Neural cell (in vitro differentiated cells): Measurements from ENCODE around the gene B4GALNT3. TPM values are rescaled to one million over a fixed set of nuclear protein-coding genes. Genes with fewer than 3 reads are reported as not detected.

Source experiments
- H2AFZ ChIP-seq: fragments of 200-600, 300-800 bp; sonication (generic), shearing (Covaris generic); 2 replicates; pipeline ENCODE4 v1.6.0; 2014; ENCODE audit warnings: low read depth, mild to moderate bottlenecking, antibody characterized with exemption, low read length, moderate library complexity
- H3F3A ChIP-seq: fragments of 200-600 bp; shearing (Covaris generic); 2 replicates; pipeline ENCODE4 v1.6.1; 2016; ENCODE audit warnings: mild to moderate bottlenecking, moderate library complexity, mixed read lengths, antibody characterized with exemption, low read length; ENCODE audit not compliant: insufficient read depth, poor library complexity, severe bottlenecking
- H3K27ac ChIP-seq: fragments of 200-600, 300-800 bp; sonication (generic), shearing (Covaris generic); 2 replicates; pipeline ENCODE4 v1.5.1; 2014; ENCODE audit warnings: mild to moderate bottlenecking, low read length, moderate library complexity
- H3K27me3 ChIP-seq: fragments of 300-800, 200-600 bp; sonication (generic), shearing (Covaris generic); 2 replicates; pipeline ENCODE4 v1.6.0; 2014; ENCODE audit warnings: mild to moderate bottlenecking, low read depth, low read length, moderate library complexity; ENCODE audit not compliant: insufficient read depth
- H3K36me3 ChIP-seq: fragments of 300-800, 200-600 bp; sonication (generic), shearing (Covaris generic); 2 replicates; pipeline ENCODE4 v1.5.1; 2014; ENCODE audit warnings: mild to moderate bottlenecking, antibody characterized with exemption, low read length, moderate library complexity; ENCODE audit not compliant: insufficient read depth
- H3K4me2 ChIP-seq: fragments of 300-800, 200-600 bp; sonication (generic), shearing (Covaris generic); 2 replicates; pipeline ENCODE4 v1.6.0; 2014; ENCODE audit warnings: mild to moderate bottlenecking, low read length
- H3K4me3 ChIP-seq: fragments of 300-800, 200-600 bp; sonication (generic), shearing (Covaris generic); 2 replicates; pipeline ENCODE4 v1.5.1; 2014; ENCODE audit warnings: mild to moderate bottlenecking, low read length, moderate library complexity
- H3K79me2 ChIP-seq: fragments of 200-600 bp; shearing (Covaris generic); replicated peaks from 2 replicates; pipeline ENCODE4 v1.6.0; 2014; ENCODE audit warnings: mild to moderate bottlenecking, low read length, moderate library complexity; ENCODE audit not compliant: insufficient read depth
- H3K9ac ChIP-seq: fragments of 300-800, 200-600 bp; sonication (generic), shearing (Covaris generic); 2 replicates; pipeline ENCODE4 v1.6.1; 2016; ENCODE audit warnings: mild to moderate bottlenecking, low read length, mixed read lengths
- H3K9me2 ChIP-seq: fragments of 200-600 bp; shearing (Covaris generic); 2 replicates; pipeline ENCODE4 v1.6.1; 2016; ENCODE audit warnings: mild to moderate bottlenecking, low read length, mixed read lengths; ENCODE audit not compliant: insufficient read depth
- H3K9me3 ChIP-seq: fragments of 200-600, 300-800 bp; sonication (generic), shearing (Covaris generic); 2 replicates; pipeline ENCODE4 v1.6.1; 2016; ENCODE audit warnings: mild to moderate bottlenecking, mixed run types, low read length, moderate library complexity, mixed read lengths
- H4K20me1 ChIP-seq: fragments of 200-600 bp; shearing (Covaris generic); 2 replicates; pipeline ENCODE4 v1.6.1; 2016; ENCODE audit warnings: mild to moderate bottlenecking, mixed run types; ENCODE audit not compliant: insufficient read depth
- CTCF ChIP-seq: fragments of 450-650 bp; IDR thresholded peaks from 2 replicates; pipeline ENCODE4 v1.5.1; 2014; ENCODE audit warnings: antibody characterized with exemption, mild to moderate bottlenecking, moderate library complexity; ENCODE audit not compliant: poor library complexity, severe bottlenecking
- EP300 ChIP-seq: fragments of 450-650 bp; conservative IDR thresholded peaks from 2 replicates; pipeline ENCODE4 v1.6.1; 2014; ENCODE audit warnings: antibody characterized with exemption, mild to moderate bottlenecking, moderate library complexity; ENCODE audit not compliant: poor library complexity, severe bottlenecking
- EZH2 ChIP-seq: fragments of 200-600, 300-800 bp; shearing (Covaris generic), sonication (generic); IDR thresholded peaks from 2 replicates; pipeline ENCODE4 v1.6.1; 2014; ENCODE audit warnings: antibody characterized with exemption, low read length, borderline replicate concordance, mild to moderate bottlenecking; ENCODE audit not compliant: insufficient read depth, poor library complexity, severe bottlenecking
- MXI1 ChIP-seq: fragments of 450-650 bp; conservative IDR thresholded peaks from 2 replicates; pipeline ENCODE4 v1.6.1; 2014; ENCODE audit warnings: antibody characterized with exemption, mild to moderate bottlenecking; ENCODE audit not compliant: poor library complexity, severe bottlenecking
- POLR2AphosphoS5 ChIP-seq: IDR thresholded peaks from 2 replicates; pipeline ENCODE4 v1.6.1; 2012
- RAD21 ChIP-seq: fragments of 450-650 bp; conservative IDR thresholded peaks from 2 replicates; pipeline ENCODE4 v1.6.1; 2014; ENCODE audit warnings: antibody characterized with exemption, mild to moderate bottlenecking, moderate library complexity
- REST ChIP-seq: IDR thresholded peaks from 2 replicates; pipeline ENCODE4 v1.6.1; 2012; ENCODE audit warnings: borderline replicate concordance
- SMC3 ChIP-seq: fragments of 450-650 bp; conservative IDR thresholded peaks from 2 replicates; pipeline ENCODE4 v1.6.1; 2014; ENCODE audit warnings: antibody characterized with exemption, mild to moderate bottlenecking, moderate library complexity; ENCODE audit not compliant: poor library complexity
- TAF1 ChIP-seq: IDR thresholded peaks from 2 replicates; pipeline ENCODE4 v1.6.1; 2012; ENCODE audit warnings: low read depth
- polyA plus RNA-seq: library from polyadenylated mRNA; depleted of rRNA; stranded (reverse); fragments of >200 nt; gene quantifications from 2 replicates; pipeline ENCODE4 v1.2.3, GENCODE V29; 2014

B4GALNT3 gene
- polyA plus RNA-seq, 1 donor from 2014 or later = 6.7 TPM

- Histone ChIP-seq H3K36me3 (no peaks in the 10 kb centered on the region), H3K9me2 (no peaks in the 10 kb centered on the region), H3K4me3 (no peak overlapping the region), H3F3A (no peaks in the 10 kb centered on the region), H3K9me3 (no peaks in the 10 kb centered on the region), H4K20me1 (no peaks in the 10 kb centered on the region), H3K4me2 (no peak overlapping the region), H3K27me3 (no peaks in the 10 kb centered on the region), H3K9ac (no peak overlapping the region), H2AFZ (no peak overlapping the region), H3K79me2 (no peaks in the 10 kb centered on the region), H3K27ac (no peak overlapping the region)
- no peak for TF ChIP-seq CTCF
Observed at GRCh38 chr12:497501-498160, 37.9 kb downstream of the B4GALNT3 start.

GRCh38 chr12:499837-500458 lies 40.2 kb downstream of the B4GALNT3 start:
- Histone ChIP-seq H3K27me3 (no peaks in the 10 kb centered on the region), H3K36me3 (no peaks in the 10 kb centered on the region), H3K79me2 (no peaks in the 10 kb centered on the region), H3K9me3 (no peaks in the 10 kb centered on the region), H4K20me1 (no peaks in the 10 kb centered on the region), H3K4me2 (no peak overlapping the region), H3K4me3 (no peak overlapping the region), H3K9ac (no peak overlapping the region), H2AFZ (no peak overlapping the region), H3K9me2 (no peaks in the 10 kb centered on the region), H3F3A (peaks cover 4% of the 10 kb centered on the region), H3K27ac (no peak overlapping the region)
- TF ChIP-seq POLR2AphosphoS5 (no peak), EP300 (no peak), TAF1 (no peak), REST (no peak), CTCF (no peak), SMC3 (no peak), MXI1 (no peak), EZH2 (no peak), RAD21 (no peak)
